Stimulated activated CD8-positive, alpha-beta memory T cell treated with anti-CD3 and anti-CD28 coated beads, Interleukin-12 subunit alpha, Interleukin-12 subunit beta, amount 100 ng/mL, for 1 hour (primary cell): ENCODE measurements around the gene VPS51.

ENCODE experiments used
- DNase-seq: peaks from one replicate; pipeline ENCODE4 v3.0.0-alpha.2; 2020; ENCODE audit warnings: low read depth

Gene VPS51

DNA sequence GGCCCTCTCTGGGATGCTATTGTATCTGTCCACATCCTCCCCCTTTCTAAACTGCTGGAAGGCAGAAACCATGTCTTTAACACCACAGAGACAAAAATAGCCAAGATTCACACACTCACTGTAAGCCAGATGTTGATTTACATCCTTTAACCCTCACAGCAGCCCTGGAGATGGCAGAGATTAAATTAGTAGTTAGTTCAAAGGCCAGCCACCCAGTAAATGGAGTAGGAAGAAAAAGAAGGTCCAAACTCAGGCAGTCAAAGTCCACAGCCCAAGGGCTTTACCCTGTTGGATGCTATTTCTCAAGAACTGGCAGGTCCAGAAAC is 23.6 kb downstream of the VPS51 start:
- DNase-seq, result no peak

DNA sequence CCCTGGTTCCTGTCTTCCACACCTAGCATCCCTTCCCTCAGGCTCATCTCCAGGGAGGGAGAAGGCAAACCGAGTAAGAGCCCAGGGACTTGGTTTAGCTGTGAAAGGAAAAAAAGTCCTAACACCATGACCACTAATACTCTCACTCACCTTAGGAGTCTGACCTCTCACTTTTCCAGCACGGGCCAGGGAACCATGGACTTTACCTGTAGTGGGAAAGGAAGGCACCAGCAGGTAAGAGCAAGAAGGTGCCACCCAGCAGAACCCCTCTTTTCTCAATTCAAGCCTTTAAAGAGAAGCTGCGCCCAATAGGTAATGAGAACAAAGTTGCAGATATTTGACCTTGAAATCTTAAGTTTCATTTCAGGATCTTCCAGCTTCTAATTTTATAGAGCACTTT is 24.8 kb downstream of the VPS51 start:
- no peak for DNase-seq

- no peak for DNase-seq
These were observed 25.4 kb downstream of the VPS51 start for GRCh38 chr11:65121447-65121864.

DNA sequence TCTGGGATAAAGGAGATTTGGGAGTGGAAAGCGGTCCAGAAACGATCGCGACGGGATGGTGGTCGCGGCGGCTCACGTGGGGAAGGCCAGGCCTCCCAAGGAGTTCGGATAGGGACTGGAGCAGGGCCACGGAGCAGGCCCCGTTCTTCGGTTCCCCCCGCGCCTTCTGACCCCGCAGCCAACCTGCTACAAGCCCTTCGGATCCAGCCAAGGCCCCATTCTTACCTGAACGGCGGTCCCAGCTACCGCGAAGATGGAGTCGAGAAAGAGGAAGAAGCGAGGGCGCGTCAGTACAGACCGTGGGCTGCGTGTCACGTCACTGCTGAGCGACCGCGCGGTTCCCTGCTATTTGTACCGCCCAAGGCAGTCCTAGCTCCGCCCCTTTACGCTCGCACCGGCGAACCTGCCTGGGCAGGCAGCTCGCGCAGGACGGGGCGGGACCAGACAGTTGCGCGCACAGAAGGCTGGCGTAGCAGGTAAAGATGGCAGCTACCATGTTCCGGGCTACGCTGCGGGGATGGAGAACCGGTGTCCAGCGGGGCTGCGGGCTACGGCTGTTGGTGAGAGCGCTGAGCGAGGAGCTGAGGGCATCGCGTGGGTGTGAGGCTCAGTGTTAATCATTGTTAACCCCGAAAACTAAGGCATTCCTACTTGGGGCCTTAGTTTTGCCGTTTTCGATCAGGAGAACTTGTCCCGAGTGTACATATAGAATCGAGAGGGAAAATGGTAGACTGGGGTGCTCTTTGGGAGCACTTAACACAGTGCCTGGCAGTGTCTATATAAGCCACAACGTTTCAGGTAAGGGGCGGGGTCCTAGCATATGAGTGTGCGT is 26.1 kb downstream of the VPS51 start, which contains the start of the genes FAU and MRPL49:
Gene FAU, minus strand, starts transcription at position 270 of the 832 bp plus-strand sequence. CDS start 321 bp downstream, outside the sequence.
Gene MRPL49, plus strand, starts transcription at position 457 of the 832 bp plus-strand sequence. Its CDS starts 26 bp downstream, at position 483.
- peak; percentile 98 for DNase-seq

GRCh38 chr11:65124480-65125196 is 28.6 kb downstream of the VPS51 start:
- DNase-seq, result no peak

DNA sequence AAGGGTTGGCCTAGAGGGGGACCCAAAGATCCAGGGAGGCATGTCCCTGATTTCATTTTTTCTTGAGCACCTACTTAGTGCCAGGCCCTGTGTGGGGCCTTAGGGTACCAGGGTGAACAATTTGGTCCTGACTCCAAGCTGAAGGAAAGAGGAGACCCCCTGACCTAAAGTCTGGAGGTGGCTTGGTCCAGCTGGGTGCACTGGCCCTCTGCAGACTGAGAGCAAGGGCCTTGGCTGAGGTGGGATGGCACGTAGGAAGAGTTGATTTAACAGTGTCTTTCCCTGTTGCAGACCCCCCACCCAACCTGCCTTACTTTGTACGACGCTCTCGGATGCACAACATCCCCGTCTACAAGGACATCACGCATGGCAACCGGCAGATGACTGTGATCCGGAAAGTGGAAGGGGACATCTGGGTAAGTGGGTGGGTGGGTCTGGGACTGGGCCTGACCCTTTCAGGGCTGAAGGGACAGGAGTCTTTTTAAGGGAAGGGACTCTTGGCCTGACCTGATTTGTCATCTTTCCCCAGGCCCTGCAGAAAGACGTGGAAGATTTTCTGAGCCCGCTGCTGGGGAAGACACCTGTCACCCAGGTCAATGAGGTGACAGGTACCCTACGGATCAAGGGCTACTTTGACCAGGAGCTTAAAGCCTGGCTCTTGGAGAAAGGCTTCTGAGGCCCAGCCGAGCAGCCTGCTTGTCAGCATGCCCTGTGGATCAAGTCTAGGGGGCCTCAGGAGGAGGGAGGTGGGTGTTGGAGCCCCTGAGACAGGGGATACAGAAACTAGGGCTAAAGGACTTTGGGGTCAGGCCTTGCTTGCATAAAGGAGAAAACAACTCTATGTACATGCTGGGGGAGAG is 29.4 kb downstream of the VPS51 start:
- no peak for DNase-seq

GRCh38 chr11:65126624-65127274 is 30.7 kb downstream of the VPS51 start:
- no peak for DNase-seq

DNA sequence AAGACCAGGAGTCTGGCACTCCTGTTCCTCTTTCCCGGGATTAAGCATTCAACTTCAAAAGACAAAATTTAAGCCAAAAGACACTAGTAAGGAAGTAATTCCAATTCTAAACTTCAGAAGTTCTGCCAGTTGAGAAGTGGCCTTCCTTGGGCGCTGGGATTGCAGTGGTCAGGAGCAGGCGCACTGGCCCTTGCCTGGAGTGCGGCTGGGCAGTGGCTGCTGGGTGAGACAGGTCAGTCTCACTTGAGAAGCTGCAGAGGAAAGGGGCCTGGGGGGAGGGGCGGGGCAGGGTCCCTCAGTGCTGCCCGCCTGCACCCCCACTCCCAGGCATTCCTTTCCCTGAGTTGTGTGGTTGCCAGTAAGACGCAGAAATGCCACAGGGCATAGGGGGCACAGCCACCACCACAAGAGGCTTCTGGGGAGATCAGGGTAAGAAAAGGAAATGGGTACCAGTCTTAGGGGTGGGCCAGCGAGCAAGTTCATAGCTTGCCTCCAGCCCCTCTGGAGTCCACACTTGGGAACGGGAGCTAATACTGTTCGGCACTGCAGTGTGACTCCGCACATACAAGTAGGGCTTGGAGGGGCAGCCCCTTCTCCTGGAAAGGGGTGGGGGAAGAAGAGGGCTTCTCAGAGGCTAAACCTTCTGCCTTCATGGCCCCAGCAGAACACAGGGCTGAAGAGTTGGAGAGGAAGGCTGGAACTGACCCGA is 31.6 kb downstream of the VPS51 start:
- DNase-seq, result no peak

- DNase-seq, result no peak
These were observed 32.5 kb downstream of the VPS51 start for GRCh38 chr11:65128182-65129145.

DNA sequence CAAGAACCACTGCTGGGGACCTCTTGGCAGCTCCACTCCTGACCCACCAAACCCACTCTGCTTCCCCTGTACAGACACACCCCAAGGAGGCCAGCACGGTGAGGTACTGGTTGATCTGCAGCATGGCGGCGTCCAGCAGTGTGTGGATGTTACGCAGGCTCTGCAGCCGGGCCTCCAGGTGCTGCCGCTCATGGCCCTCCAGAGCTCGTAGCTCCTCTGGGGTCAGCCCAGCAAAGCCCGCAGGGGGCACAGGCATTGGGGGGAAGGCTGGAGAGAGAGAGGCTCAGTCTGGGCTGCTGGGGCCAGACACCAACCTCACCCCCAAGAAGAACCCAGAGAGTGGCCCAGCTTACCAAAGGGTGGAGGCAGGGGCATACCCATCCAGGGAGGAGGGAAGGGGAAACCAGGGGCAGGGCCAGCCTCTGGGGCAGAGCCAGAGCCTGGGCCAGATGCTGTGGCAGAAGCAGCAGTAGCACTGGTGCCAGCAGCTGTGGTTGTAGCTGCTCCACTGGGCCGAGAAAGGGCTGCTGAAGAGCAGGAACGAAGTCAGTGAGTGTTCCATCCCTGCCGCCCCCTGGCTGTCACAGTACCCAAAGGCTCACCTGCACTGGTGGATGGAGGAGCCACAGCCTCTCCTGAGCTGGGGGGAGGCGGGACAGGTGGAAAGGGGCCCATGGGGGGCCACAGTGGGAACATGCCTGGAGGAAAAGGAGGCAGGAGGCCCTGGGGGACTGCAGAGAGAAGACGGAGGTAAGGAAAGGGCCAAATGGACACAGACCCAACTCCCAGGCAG is 33.8 kb downstream of the VPS51 start:
- DNase-seq, result no peak

DNA sequence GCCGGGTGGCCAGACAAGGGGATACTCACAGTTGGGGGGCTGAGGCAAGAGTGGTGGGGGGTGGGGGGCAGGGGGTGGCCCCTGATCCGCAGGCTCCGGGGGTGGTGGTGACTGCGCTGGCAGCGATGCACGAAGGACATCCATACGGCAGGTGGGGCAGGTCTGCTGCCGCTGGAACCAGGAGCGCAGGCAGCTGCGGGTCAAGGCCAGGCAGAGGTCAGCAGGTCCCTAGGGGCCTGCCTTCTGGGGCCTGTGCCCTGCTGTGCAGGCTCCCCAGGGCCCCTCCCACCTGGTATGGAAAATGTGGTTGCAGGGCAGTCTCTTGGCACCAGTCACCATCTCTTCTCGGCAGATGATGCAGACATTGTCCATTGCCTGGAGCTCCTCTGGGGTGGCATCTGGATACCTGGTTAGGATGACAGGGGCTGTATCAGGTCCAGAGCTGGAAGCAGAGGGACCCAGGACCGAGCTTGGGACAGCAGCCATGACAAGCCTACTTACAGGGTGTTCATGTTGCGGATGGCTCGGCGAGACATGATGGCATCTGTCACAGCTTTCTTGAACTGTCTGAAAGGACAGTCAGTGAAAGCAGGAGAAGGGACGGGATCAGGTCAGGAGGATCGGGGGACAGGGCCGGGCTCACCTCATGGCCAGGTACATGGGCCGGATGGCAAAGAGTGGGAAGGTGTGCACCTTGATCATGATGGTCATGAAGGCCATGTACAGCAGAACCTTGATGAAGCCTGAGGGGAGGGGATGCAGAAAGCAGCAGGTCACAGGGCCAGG is 34.8 kb downstream of the VPS51 start:
- DNase-seq, result no peak

- DNase-seq, result no peak
These were observed 35.4 kb downstream of the VPS51 start for GRCh38 chr11:65131417-65131776.

DNA sequence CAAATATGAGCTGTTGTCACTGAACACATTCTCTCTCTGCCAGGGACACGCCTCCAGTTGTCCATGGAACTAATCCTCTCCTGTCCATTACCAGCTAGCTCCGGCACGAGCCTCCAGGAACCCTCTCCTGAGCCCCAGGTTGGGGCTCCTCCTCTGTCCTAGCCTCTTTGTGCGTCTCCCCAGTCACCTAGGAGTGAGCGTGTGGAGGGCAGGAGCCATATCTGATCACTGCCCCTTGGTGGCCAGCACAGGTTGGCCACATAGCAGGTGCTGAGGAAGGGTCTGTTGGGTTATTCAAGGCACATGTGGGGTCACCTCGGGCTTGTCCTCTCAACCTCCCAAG is 35.9 kb downstream of the VPS51 start:
- no peak for DNase-seq

GRCh38 chr11:65132238-65132987 is 36.4 kb downstream of the VPS51 start:
- no peak for DNase-seq

GRCh38 chr11:65132988-65133700 is 37.1 kb downstream of the VPS51 start:
- DNase-seq, result no peak

GRCh38 chr11:65133724-65134123 is 37.7 kb downstream of the VPS51 start:
- DNase-seq, result no peak
